GM21737 (cell line): ENCODE measurements around the gene TTLL9.

ENCODE experiments used
- ATAC-seq: cut with Tn5 transposase; IDR thresholded peaks from one replicate; pipeline ENCODE4 v1.9.1; 2021; ENCODE audit warnings: mild to moderate bottlenecking, moderate library complexity; ENCODE audit not compliant: unreplicated experiment

TTLL9 gene

GRCh38 chr20:31974296-31974695, 103.9 kb downstream of the TTLL9 start:
- no peak for ATAC-seq

DNA sequence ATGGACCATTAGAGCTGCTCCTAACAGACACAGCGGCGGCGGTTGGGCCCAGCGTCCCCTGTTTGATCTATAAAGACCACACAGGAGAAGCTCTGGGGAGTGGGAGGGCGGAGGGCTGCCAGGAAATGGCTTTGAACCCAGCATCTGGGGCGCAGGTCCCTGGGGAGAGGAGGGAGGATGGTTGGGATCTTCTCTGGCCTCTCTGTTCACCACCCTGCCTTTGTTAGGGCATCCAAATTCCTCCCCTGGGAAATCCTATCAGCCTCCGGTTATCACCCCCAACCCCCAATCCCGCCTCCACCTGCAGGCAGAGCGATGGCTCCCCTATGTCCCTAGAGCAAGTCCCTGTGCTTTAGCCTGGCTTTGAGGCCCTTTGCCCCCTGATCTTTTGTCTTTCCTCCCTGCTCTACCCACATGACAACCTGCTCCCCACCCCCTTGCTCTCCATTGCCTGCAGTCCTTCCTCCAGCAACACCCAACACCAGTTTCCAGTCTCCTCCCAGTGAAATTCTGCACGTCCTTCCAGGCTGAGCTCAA, 104.6 kb downstream of the TTLL9 start:
- no peak for ATAC-seq

- no peak for ATAC-seq
Observed at GRCh38 chr20:31975874-31976273, 105.4 kb downstream of the TTLL9 start.

GRCh38 chr20:31977080-31977479, 106.6 kb downstream of the TTLL9 start:
- no peak for ATAC-seq

- ATAC-seq: no peak
Observed at GRCh38 chr20:31979713-31980426, 109.4 kb downstream of the TTLL9 start.

- ATAC-seq: no peak
Observed at GRCh38 chr20:31981784-31982183, 111.3 kb downstream of the TTLL9 start.

DNA sequence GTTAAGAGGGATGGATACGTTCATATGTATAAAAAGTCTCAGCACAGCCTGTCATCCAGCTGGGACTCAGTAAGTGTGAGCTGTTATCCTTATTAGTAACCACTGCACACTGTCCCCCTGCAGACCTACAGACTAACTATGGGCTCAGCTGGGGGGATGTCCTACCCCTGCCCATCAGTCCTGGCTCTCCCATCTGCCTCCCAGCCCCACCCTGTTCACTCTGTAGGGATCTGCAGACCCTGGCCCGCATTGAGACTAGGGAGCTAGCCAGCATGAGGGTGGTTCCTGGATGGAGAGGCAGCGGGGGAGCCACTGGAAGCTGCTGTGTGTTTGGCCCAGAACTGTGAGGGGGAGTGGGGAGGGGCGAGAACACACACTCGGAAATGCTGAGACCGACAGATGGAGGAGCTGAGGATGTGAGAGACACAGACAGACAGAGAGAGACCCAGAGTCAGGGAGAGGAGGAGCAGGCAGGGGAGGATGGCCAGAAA, 114.6 kb downstream of the TTLL9 start:
- ATAC-seq: no peak

DNA sequence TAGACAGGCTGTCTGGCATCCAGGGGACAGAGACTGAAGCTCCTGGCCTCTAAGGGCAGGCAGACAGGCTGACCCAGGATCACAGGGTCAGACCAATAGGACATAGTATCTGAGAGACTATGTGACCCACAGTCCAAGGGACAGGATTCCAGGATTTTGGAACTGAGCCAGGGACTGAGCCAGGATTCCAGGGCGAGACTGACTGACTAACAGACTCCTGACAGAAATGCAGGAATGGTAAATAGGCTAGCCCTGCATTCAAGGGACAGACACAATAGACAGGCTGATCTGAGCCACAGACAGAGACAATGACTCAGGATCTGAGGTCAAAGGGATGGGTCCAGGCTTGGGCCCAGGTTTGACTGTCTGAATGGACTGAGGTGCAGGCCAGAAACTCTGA, 117.3 kb downstream of the TTLL9 start:
- ATAC-seq: no peak

GRCh38 chr20:31988430-31989015, 118.1 kb downstream of the TTLL9 start:
- no peak for ATAC-seq

GRCh38 chr20:31989030-31989645, 118.7 kb downstream of the TTLL9 start:
- ATAC-seq: no peak

GRCh38 chr20:31990641-31991338, 120.4 kb downstream of the TTLL9 start:
- ATAC-seq: no peak

- no peak for ATAC-seq
Observed at GRCh38 chr20:31991339-31991705, 120.9 kb downstream of the TTLL9 start.

DNA sequence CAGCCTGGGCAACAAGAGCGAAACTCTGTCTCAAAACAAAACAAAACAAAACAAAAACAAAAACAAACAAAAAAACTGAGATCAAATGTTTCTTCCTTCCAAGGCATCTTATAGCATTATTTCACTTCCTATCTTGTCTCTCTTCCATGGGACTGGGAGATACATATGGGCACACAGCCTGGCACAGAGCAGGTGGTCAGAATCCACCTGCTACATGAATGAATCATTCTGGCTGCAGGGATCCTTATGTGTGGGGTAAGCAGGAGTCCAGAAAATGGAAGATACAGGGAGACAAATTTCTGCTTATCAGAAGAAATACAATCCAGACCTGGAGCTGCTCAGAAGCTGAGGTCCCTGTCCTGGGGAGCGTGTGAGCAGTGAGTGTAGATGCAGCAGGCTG, 121.7 kb downstream of the TTLL9 start:
- ATAC-seq: no peak
